GM18519 (cell line): ENCODE data around the gene TMEM259.

Source experiments
- ATAC-seq: cut with Tn5 transposase; IDR thresholded peaks from one replicate; pipeline ENCODE4 v1.9.1; 2021; ENCODE audit warnings: mild to moderate bottlenecking, moderate library complexity; ENCODE audit not compliant: unreplicated experiment, low FRiP score

Gene TMEM259

DNA sequence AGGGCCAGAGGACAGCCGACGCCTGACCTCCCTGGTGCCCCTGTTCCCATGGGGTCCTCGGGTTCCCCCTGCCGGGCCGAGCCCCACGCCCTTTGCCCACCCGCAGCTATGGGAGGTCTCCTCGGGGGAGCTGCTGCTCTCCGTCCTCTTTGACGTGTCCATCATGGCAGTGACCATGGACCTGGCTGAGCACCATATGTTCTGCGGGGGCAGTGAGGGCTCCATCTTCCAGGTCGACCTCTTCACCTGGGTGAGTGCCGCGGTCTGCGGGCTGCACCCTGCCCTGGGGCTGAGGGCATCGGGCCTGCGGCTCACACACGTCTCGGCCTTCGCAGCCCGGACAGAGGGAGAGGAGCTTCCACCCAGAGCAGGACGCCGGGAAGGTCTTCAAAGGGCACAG, 30.2 kb downstream of the TMEM259 start:
- ATAC-seq, result no peak

DNA sequence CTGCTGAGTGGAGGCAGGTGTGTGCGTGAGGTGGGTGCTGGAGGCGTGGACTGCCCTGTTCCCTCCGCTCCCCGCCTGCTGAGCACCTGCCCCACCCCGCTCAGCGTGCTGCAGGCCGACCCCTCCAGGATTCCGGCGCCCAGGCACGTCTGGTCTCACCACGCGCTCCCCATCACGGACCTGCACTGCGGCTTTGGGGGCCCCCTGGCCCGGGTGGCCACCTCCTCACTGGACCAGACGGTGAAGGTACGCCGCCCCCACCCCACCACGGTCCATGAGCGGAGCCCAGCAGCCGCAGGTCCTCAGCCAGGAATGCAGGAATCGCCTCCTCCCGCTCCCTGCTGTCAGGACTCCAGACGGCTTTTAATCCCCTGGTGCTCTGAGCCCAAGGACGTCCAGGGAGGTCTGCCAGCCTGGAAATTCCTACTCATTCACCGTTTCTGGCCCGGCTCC, 30.8 kb downstream of the TMEM259 start:
- ATAC-seq, result no peak

GRCh38 chr19:989381-990081, 31.4 kb downstream of the TMEM259 start:
- no peak for ATAC-seq

- ATAC-seq, result no peak
Measured at GRCh38 chr19:988510-988909, 32.4 kb downstream of the TMEM259 start.

DNA sequence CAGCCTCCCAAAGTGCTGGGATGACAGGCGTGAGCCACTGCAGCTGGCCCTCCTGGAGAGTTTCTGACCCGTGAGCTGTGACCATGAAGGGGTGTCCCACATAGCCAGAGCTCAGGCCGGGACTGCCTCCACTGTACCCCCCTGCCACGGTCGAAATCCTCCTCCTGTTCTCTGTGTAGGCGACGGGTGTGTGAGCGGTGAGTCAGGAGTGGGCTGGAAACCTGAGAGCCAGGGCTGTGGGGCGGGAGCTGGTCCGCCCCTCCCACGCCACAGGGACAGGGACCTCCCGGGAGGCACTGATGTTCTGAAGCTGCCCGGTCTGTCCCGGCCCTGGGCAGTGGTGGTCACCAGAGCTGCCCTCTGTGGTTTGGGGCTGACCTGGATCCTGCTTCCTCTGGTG, 32.8 kb downstream of the TMEM259 start:
- no peak for ATAC-seq

GRCh38 chr19:986083-986482, 34.8 kb downstream of the TMEM259 start:
- no peak for ATAC-seq

- ATAC-seq, result no peak
Measured at GRCh38 chr19:984165-984967, 36.6 kb downstream of the TMEM259 start, which contains the start of gene WDR18. Gene WDR18 (plus strand): TSS chr19:984345. CDS start chr19:984354, 9 bp downstream.

- ATAC-seq, result no peak
Measured at GRCh38 chr19:982567-983170, 38.3 kb downstream of the TMEM259 start.

DNA sequence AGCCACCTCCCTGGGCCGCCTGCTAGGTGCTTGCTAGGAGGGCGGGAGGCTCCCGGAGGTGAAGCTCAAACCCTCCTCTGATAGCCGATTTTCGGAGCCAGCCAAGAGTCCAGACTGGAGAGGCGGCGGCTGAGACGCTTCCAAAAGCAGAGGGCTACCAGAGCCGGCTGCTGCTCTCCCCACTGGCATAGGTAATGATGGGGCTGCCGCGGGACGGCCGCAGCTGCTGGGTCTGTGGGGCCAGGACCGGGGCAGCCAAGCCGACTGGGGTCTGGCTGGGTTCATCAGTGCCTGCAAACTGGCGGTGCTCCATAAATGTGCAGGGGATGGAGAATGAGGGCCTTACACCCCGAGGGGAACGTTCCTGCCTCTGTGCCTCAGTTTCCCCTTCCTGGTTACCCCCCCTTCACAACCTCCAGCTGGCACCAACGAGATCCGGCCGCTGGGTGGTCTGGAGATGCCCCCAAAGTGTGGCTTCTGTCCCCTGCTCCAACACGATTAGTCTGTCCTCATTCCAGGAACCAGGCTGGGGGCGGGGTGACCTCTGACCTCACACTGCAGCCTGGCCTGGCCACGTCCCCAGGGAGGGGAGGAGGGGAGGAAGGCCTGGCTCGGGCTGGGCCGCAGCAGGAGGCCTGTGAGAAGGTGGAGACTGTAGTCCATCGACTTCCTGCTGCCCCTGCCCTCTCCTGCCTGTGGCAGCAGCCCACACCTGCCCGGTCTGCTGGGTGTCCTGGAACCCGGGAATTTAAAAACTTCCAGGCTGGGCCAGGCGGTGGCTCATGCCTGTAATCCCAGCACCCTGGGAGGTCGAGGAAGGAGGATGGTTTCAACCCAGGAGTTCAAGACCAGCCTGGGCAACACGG, 40.6 kb downstream of the TMEM259 start:
- ATAC-seq, result no peak

DNA sequence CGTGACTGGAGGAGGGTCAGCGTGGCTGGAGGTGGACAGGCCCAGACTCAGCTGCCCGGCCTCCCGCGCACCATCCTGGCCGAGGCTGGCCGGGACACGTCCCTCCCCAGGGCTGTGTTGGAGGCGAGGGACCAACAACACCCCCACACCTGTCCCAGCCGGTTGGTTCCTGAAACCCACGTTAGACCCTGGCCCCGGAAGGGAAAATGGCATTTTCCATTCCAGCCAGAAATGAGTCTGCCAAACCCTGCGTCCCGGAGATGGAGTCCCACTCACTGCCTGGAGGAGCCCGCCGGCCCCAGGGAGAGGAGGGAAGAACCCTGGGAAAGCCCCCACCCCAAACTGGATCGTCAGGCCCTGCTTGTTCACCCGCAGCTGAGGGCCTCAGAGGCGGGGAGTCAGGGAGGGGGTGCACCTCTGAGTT, 41.6 kb downstream of the TMEM259 start:
- no peak for ATAC-seq

DNA sequence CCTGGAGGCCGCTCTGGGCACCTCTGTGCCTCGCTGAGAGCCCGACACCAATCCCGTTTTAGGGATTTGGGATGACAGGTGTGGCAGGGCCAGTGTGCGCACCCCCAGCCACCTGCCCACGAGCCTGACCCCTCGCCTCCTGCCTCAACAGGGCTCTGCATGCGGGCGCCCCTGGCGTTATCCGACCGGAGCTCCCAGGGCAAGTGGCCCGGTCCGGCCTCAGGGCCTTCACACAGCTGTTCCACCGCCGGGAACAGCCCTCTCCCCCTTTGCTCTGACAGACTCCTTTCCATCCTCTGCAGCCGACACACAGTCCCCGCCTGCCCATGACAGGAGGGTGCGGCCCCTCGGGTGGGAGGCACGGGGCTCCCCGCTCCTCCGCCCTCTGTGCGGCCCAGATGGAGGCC, 43.9 kb downstream of the TMEM259 start:
- no peak for ATAC-seq

- ATAC-seq, result no peak
Measured at GRCh38 chr19:976476-976875, 44.4 kb downstream of the TMEM259 start.

DNA sequence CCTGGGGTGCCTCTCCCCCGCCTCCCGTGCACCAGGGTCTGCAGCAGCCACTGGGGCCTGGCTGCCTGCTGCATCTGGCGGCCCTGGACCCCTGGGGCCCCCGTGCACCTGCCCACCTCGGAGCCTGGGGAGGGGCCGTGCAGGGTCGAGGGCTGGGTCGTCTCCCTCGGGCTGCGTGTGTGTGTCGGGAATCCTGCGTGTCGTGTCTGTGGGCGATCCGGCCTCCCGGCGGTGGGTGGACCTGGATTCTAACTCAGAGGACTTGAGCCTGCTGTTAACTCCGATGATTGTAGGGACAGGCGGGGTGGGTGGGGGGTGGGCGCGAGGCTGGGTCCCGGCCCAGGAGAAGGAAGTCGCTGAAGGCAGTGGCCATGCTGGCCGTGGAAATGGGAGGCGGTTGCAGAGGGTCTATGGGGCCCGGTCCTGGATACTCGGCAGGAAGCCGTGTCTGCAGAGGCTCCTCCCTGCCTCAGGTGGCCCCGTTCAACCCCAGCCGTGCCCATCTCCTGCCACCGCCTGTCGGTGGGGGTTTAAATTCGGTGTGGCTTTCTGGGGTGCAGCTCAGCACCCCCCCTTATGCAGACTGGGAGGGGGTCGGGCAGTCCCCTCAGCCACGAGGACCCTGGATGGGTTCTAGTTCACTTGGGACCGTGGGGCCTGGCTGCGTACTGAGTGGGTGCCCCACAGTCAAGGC, 46.2 kb downstream of the TMEM259 start:
- ATAC-seq, result no peak

- no peak for ATAC-seq
Measured at GRCh38 chr19:973726-974563, 47.0 kb downstream of the TMEM259 start.

- no peak for ATAC-seq
Measured at GRCh38 chr19:972281-972680, 48.6 kb downstream of the TMEM259 start.

DNA sequence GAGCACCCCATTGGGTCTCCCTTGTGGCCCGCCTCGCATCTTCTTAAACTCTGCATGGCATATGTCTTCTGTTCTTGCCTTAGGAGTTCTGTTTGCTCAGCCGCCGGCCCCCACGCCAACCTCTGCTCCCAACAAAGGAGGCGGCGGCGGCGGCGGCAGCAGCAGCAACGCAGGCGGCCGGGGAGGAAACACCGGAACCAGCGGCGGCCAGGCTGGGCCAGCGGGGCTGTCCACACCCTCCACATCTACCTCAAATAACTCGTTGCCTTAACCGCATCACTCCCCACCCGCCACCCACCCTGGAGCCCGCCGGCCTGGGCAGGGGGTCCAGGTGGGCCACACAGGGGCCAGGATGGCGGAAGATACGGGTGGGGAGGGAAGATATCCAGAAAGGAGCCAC, 49.1 kb downstream of the TMEM259 start:
- no peak for ATAC-seq

- no peak for ATAC-seq
Measured at GRCh38 chr19:970695-971094, 50.2 kb downstream of the TMEM259 start.

DNA sequence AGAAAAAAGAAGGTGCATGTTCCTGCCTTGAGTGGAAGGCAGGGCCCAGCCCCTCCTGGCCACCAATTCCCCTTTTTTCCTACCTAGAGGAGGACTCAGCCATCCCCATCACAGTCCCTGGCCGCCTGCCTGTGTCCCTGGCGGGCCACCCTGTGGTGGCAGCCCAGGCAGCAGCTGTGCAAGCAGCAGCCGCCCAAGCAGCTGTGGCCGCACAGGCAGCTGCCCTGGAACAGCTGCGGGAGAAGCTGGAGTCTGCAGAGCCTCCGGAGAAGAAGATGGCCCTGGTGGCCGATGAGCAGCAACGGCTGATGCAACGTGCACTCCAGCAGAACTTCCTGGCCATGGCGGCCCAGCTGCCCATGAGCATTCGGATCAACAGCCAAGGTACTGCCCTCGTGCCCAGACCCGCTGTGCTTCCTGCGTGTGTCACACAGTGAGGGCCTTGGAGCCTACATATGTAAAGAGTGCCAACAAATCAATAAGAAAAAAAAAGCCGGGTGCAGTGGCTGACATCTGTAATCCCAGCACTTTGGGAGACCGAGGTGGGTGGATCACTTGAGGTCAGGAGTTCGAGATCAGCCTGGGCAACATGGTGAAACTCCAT, 54.3 kb downstream of the TMEM259 start:
- no peak for ATAC-seq
